ENCODE results near the gene ENO3. TPM values are rescaled to one million over a fixed set of nuclear protein-coding genes. Genes with fewer than 3 reads are reported as not detected.

Gene ENO3
- total RNA-seq: 4.5 and 6.5 TPM in 2 replicates

DNA sequence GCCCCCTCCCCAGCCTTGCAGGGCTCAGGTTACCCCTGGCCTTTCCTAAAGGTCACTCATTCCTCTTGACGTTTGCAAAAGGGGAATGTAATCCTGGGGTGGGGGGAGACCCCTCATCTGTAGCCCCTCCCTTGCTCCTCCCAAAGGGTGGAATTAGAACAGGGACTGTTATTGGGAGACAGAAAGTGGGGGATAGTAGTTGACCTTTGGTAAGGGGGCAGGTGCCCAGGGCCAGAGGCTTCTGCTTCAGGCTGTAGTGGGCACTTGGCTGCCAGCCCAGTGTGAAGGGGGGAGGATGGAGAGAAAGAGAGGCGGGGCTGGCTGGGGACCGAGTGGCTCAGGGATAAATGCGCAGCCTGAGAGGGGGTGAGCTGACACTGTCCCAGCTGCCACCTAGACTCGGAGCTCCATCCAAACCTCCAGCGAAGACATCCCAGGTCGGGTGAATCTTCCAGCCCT, at the start of gene ENO3:
Gene ENO3 (plus strand): TSS at position 374 of the 459 bp plus-strand sequence. CDS start 711 bp downstream, outside the sequence.

DNA sequence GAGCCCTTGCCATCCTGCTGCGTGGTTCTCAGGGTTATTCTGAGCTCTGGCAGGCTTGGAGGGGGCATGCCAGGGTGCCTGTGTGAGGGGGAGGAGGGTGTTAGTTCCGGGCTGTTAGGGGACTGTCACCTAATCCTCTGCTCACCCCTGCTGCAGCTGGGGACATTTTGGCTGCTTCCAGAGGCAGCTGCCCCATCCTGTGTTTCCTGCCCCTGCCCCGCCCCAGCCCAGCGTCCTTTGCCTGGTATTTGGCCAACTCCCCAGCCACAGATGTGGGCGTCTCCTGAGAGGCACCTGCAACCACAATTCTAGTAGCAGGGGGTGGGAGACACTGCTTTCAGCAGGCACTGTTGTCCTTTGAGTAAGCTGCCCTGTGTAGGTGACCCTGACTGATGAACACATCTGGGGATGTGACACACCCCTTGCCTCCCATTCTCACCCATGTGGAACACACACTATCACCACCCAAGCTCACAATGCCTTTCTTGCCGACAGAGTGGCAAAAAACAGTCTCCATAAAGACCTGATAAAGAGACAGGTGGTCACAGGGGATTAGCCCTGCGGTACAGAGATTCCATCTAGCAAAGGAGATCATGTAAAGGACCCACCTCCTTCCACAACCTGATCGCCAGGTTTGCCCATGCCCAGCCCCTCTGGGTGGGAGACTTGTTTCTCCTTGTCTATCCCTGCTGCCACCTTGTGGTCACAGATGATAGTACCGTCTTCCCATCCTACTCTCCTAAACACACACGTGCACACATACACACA, 47.7 kb upstream of the ENO3 start, which contains the start of gene CHRNE:
Gene CHRNE (minus strand): TSS at position 48 of the 768 bp plus-strand sequence. CDS start 35 bp downstream, at position 13.

DNA sequence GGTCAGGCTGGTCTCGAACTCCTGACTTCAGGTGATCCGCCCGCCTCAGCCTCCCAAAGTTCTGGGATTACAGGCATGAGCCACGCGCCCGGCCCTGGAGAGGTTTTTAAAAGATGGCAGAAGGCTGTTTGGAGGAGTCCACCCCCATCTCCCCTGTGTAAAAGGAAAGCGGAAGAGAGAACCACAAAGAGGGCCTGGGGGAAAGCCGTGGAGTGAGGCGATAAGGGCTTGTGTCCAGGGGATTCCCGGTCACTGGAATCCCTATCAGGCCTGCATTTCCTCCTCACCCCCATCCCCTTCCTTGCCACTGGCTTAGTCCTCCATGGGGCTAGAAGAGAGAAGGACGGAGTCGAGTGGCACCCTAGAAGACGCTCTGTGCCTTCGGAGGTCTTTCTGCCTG, 19.0 kb upstream of the ENO3 start, which contains the start of gene GP1BA:
Gene GP1BA (plus strand): TSS at position 315 of the 400 bp plus-strand sequence. CDS start 328 bp downstream, outside the sequence.

DNA sequence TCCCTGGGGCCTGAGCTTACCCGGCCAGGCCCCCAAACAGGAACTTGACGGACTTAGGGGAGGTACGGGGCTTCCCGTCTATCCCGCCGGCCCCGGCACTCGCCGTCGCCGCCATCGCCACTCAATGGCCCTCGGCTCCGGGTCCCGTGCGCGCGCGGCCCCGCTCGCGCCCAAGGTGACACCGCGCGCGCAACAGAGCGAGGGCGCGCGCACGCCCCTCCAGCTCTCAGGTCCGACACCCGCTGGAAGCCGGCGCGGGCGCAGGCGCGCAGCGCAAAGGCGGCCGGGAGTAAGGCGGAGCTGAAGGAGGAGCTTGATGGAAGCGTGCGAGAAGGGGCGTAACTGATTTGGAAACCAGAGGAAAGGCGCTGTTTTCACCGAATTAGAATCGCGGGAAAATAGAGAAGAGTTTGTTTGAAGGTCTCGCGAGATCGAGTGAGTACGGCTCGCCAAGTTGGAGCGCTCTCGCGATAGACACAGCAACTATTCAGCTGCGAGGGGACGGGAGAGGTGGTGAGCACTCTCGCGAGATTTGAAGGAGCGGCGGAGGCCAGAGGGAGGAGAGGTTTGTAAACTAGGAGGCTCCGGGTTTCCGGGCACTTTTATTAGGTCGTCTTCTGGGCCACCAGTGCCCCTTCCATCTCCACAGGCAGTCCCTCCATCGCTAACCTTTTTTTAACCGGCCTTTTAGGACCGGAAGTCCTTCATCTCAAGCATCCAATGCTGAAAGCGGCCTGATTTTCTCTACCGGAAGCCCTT, 10.9 kb upstream of the ENO3 start, which contains the start of the genes RNF167 and SLC25A11:
Gene RNF167 (plus strand): TSS at position 473 of the 759 bp plus-strand sequence. CDS start 642 bp downstream, outside the sequence.
Gene SLC25A11 (minus strand): TSS at position 251 of the 759 bp plus-strand sequence. CDS start 136 bp downstream, at position 115.

DNA sequence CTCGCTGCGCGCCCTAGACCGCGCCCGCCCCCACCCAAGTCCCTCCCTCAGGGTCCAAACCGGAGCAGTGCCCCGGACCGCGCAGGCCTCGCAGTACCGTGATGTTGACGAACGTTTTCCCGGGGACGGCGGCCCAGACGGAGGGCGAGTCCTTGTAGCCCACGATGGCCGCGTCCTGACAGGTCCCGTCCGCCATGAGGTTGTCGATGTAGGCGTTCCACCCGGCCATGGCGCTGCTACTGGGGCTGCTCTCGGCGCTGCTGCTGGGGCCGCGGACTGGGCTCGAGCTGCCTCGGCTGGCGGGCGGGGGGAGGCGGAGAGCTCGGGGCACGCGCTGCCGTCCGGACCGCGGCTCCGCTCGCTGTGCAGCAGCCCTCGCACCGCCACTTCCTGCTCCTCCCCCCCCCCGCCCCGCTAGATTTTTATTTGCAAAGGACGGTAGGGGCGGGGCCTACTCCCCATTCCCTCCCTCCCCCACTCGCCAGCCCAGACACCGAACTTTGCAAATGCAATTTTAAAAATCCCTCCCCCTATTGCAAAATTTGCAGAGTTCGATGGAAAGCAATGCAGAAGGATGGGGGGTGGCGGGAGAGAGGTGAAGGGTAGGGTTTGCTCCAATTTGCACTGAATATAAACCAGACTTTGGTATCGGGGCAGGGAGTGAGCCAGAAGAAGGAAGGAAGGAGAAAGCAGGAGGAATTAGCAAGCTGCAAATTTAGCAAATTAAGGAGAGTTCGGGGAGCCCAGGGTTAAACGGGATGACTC, 2.6 kb upstream of the ENO3 start, which contains the start of gene PFN1:
Gene PFN1 (minus strand): TSS at position 365 of the 765 bp plus-strand sequence. CDS start 136 bp downstream, at position 229.

DNA sequence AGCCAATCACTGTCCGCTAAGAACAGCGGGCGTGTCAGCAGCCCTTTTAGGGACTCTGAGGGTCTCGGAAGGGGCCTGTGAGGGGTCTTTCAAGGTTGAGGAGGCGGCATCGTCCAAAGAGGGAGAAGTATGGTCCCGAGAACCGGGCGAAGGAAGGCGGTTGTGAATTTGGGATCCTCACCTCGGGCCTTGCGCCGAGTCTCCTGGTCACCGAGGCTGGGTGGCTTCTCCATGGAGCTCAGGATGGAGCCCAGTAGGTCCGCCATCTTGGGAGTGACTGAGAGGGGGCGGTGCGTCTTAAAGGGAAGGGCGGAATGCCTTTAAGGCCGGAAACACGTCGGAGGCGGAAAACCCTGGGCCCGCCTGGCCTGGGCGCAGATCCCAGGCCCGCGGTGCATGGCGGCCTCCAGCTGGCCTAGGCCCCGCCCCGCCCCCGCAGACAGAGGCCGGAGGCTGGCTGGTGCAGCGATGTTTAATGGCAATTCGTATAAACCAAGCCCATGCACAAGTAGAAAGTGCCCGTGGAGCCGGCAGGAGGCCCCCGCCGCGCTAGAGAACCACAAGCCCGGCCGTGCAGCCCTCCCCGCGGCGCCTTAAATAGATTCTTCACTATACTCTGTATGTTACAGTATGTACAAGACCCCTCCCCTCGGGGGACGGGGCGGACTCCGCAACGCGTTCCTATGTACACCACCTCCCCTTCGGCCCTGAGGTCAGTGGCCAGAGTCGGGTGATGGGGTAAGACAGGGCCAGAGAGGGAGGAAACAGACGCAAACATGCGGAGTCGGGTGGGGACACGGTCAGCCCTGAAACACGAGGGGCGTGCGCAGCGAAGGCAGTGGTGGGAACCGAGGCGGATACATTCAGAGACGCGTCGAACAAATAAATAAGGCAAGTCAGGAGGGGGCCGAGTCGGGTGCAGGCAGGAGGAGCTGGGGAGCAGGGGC, 16.9 kb downstream of the ENO3 start, which contains the start of gene SPAG7:
Gene SPAG7 (minus strand): TSS at position 279 of the 947 bp plus-strand sequence. CDS start 13 bp downstream, at position 266.

DNA sequence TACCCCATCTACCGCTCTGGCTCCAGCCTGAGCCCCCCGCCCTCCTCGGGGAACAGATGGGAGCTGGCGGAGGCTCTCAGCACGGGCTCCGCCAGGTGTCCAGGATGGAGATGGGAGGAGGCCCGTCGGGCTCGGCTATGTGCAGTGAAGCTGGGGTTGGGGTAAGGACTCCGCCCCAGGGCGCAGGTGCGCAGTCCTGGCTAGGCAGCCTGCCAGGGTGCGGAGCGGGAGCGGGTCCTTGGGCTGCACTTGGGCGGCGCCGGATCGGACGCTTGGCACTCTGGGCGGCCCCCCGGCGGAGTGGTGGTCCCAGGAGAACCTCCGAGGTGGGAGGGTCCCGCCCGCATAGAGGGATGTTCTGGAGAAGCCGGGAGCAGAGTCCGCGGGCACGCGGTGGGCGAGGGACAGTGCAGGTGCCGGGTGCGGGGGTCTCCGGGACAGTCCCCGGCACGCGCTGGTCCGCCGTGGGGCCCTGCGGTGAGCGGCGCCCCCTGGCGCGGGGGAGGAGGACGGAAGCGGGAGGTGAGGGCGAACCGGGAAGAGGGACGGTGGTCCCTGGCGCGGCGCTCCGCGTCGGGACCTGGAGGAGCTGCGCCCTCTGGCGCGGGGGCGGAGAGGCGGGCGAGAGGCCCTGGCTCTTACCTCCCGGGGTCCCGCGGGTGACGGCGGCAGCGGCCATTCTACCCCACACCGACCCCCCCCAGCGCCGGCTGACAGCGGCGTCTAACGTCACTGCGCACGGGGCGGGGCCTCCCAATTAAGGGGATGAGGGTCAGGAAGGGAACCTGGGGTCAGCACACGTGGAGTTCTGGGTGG, 36.2 kb downstream of the ENO3 start, which contains the start of gene CAMTA2:
Gene CAMTA2 (minus strand): TSS at position 725 of the 816 bp plus-strand sequence. CDS start 1,453 bp downstream, outside the sequence.

DNA sequence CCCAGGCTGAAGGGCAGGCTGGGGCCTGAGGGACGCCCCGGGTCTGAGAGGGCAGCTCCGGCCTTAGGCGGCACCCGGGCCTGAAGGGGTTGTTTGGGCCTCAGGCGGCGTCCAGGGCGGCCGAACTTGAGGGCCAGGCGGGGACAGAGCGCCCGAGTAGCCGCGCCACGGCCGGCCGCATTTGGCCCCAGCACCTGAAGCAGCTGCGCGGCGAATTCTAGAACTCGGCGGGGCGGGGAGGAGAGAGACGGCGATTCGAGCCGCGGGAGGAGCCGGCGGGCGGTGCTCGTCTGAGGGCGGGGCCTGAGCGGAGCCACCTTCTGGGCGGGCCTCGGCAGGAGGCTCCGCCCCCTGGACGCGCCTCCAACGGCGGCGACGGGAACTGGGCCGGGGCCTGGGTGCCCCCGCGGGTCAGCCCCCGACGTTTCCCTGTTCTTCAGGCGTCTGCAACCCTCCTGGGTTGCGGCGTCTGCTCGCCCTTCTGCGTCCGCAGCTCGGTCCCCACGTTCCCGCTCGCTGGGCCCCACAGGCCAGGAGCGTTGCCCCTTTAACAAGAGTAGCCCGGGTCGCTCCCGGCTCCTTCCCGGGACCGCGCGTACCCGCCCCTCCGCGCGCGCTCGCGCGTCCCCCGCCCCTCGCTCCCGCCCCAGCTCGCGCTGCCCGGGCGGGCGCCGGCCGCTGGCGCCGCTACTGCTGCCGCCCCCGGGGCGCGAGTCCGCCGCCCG, 46.5 kb downstream of the ENO3 start, which contains the start of the genes INCA1 and KIF1C:
Gene INCA1 (minus strand): TSS at position 221 of the 725 bp plus-strand sequence. CDS start 3,085 bp downstream, outside the sequence.
Gene KIF1C (plus strand): TSS at position 649 of the 725 bp plus-strand sequence. CDS start 2,297 bp downstream, outside the sequence.

Other genes starting within 250 kb of the ENO3 start
- gene PELP1, start 247.0 kb upstream of the ENO3 start, total RNA-seq: 13.9 TPM in 2 replicates
- 3.0 and 3.6 TPM in 2 replicates for gene ARRB2, start 240.5 kb upstream of the ENO3 start, total RNA-seq
- 12.4 and 14.5 TPM in 2 replicates for gene MED11, start 219.7 kb upstream of the ENO3 start, total RNA-seq
- 0.06 and 0.13 TPM in 2 replicates for gene ZMYND15, start 211.3 kb upstream of the ENO3 start, total RNA-seq
- gene CXCL16, start 211.2 kb upstream of the ENO3 start, total RNA-seq: 1.5 and 2.1 TPM in 2 replicates
- gene TM4SF5, start 179.2 kb upstream of the ENO3 start, total RNA-seq: not detected in 2 replicates
- gene VMO1, start 164.8 kb upstream of the ENO3 start, total RNA-seq: 0.62 and 0.92 TPM in 2 replicates
- gene GLTPD2, start 162.2 kb upstream of the ENO3 start, total RNA-seq: not detected in 2 replicates
- 163 and 169 TPM in 2 replicates for gene PSMB6, start 155.0 kb upstream of the ENO3 start, total RNA-seq
- gene PLD2, start 144.0 kb upstream of the ENO3 start, total RNA-seq: 13.1 and 16.2 TPM in 2 replicates
- 20.1 and 29.6 TPM in 2 replicates for gene MINK1, start 117.8 kb upstream of the ENO3 start, total RNA-seq
- 1.9 and 2.9 TPM in 2 replicates for gene C17orf107, start 51.6 kb upstream of the ENO3 start, total RNA-seq
- gene CHRNE, start 48.0 kb upstream of the ENO3 start, total RNA-seq: 0.19 and 0.26 TPM in 2 replicates
- gene GP1BA, start 18.8 kb upstream of the ENO3 start, total RNA-seq: not detected in 2 replicates
- gene SLC25A11, start 11.1 kb upstream of the ENO3 start, total RNA-seq: 59.3 and 64.7 TPM in 2 replicates
- 17.6 and 19.8 TPM in 2 replicates for gene RNF167, start 10.9 kb upstream of the ENO3 start, total RNA-seq
- gene PFN1, start 2.6 kb upstream of the ENO3 start, total RNA-seq: 861 and 912 TPM in 2 replicates
- 70.6 and 79.0 TPM in 2 replicates for gene SPAG7, start 16.7 kb downstream of the ENO3 start, total RNA-seq
- gene CAMTA2, start 36.6 kb downstream of the ENO3 start, total RNA-seq: 5.7 and 11.7 TPM in 2 replicates
- 0.13 and 0.25 TPM in 2 replicates for gene INCA1, start 46.4 kb downstream of the ENO3 start, total RNA-seq
- 95.8 and 124 TPM in 2 replicates for gene KIF1C, start 46.8 kb downstream of the ENO3 start, total RNA-seq
- gene SLC52A1, start 84.3 kb downstream of the ENO3 start, total RNA-seq: not detected in 2 replicates
- 1.3 and 1.7 TPM in 2 replicates for gene ZFP3, start 127.3 kb downstream of the ENO3 start, total RNA-seq
- 4.5 and 4.6 TPM in 2 replicates for gene ZNF232, start 160.8 kb downstream of the ENO3 start, total RNA-seq
- gene USP6, start 164.9 kb downstream of the ENO3 start, total RNA-seq: not detected in 2 replicates
- gene ZNF594, start 240.7 kb downstream of the ENO3 start, total RNA-seq: 7.8 and 7.9 TPM in 2 replicates